ENCODE measurements around the gene TP53I3. TPM values are rescaled to one million over a fixed set of nuclear protein-coding genes. Genes with fewer than 3 reads are reported as not detected.

Gene TP53I3
- total RNA-seq, 1 experiment from 2014 or later = 34.1 TPM

Other genes with a start within 250 kb of the TP53I3 start
- gene ATAD2B, start 157.7 kb downstream of the TP53I3 start, total RNA-seq (2014; rRNA removed; shearing (Covaris generic)) = 9.5 and 11.4 TPM in 2 replicates
- gene UBXN2A, start 144.4 kb downstream of the TP53I3 start, total RNA-seq (2014; rRNA removed; shearing (Covaris generic)) = 16.6 and 18.8 TPM in 2 replicates
- 0.11 and 0.21 TPM in 2 replicates for gene MFSD2B, start 74.7 kb downstream of the TP53I3 start, total RNA-seq (2014; rRNA removed; shearing (Covaris generic))
- 21.8 and 22.8 TPM in 2 replicates for gene WDCP, start 37.4 kb downstream of the TP53I3 start, total RNA-seq (2014; rRNA removed; shearing (Covaris generic))
- 40.5 and 43.5 TPM in 2 replicates for gene FKBP1B, start 35.1 kb downstream of the TP53I3 start, total RNA-seq (2014; rRNA removed; shearing (Covaris generic))
- gene SF3B6, start 8.5 kb downstream of the TP53I3 start, total RNA-seq (2014; rRNA removed; shearing (Covaris generic)) = 125 and 181 TPM in 2 replicates
- not detected in 2 replicates for gene PFN4, start 38.5 kb upstream of the TP53I3 start, total RNA-seq (2014; rRNA removed; shearing (Covaris generic))
- gene FAM228B, start 38.6 kb upstream of the TP53I3 start, total RNA-seq (2014; rRNA removed; shearing (Covaris generic)) = 3.0 and 3.2 TPM in 2 replicates
- gene FAM228A, start 90.2 kb upstream of the TP53I3 start, total RNA-seq (2014; rRNA removed; shearing (Covaris generic)) = 0.14 and 0.18 TPM in 2 replicates